SK-N-MC (cell line): Measurements from ENCODE around the gene AFF2.

ENCODE experiments used
- EZH2 ChIP-seq: fragments of 200-600 bp; sonication (generic); IDR thresholded peaks from one replicate; pipeline ENCODE4 v1.6.1; 2017; ENCODE audit warnings: antibody characterized with exemption
- POLR2AphosphoS5 ChIP-seq: IDR thresholded peaks from 2 replicates; pipeline ENCODE4 v1.6.1; 2012; ENCODE audit warnings: mild to moderate bottlenecking, low read depth, low read length, borderline replicate concordance

- TF ChIP-seq EZH2 (no peak), POLR2AphosphoS5 (no peak)
Measured at GRCh38 chrX:148942754-148943153, 442.3 kb downstream of the AFF2 start.
